HG03039 (cell line): ENCODE measurements around the gene PKNOX1.
A peak's percentile ranks its signal among the peaks of the same experiment; 100 is the strongest.
"Not testable (repeated sequence)": the region's sequence is repeated elsewhere in the genome, so short reads cannot be mapped to it uniquely, and the experiment has no call there.

Source experiments
- ATAC-seq: cut with Tn5 transposase; IDR thresholded peaks from one replicate; pipeline ENCODE4 v1.9.1; 2021; ENCODE audit warnings: mild to moderate bottlenecking, moderate library complexity; ENCODE audit not compliant: unreplicated experiment

Gene PKNOX1

GRCh38 chr21:42949094-42949755, 25.1 kb upstream of the PKNOX1 start:
- ATAC-seq: not testable (repeated sequence)

- not testable (repeated sequence) for ATAC-seq
Measured at GRCh38 chr21:42951193-42951592, 23.2 kb upstream of the PKNOX1 start.

GRCh38 chr21:42956824-42957630, 17.3 kb upstream of the PKNOX1 start:
- ATAC-seq: peak; percentile 100

GRCh38 chr21:42958122-42958521, 16.2 kb upstream of the PKNOX1 start:
- not testable (repeated sequence) for ATAC-seq

GRCh38 chr21:42959728-42960127, 14.6 kb upstream of the PKNOX1 start:
- ATAC-seq: no peak

GRCh38 chr21:42962380-42963007, 11.9 kb upstream of the PKNOX1 start:
- ATAC-seq: no peak

- no peak for ATAC-seq
Measured at GRCh38 chr21:42964086-42964485, 10.3 kb upstream of the PKNOX1 start.

GRCh38 chr21:42964546-42965210, 9.7 kb upstream of the PKNOX1 start:
- no peak for ATAC-seq

- ATAC-seq: no peak
Measured at GRCh38 chr21:42965211-42965560, 9.2 kb upstream of the PKNOX1 start.

GRCh38 chr21:42967616-42968015, 6.7 kb upstream of the PKNOX1 start:
- ATAC-seq: not testable (repeated sequence)

- ATAC-seq: no peak
Measured at GRCh38 chr21:42969193-42969600, 5.2 kb upstream of the PKNOX1 start.

- no peak for ATAC-seq
Measured at GRCh38 chr21:42970946-42971653, 3.3 kb upstream of the PKNOX1 start.

- ATAC-seq: no peak
Measured at GRCh38 chr21:42971897-42972275, 2.5 kb upstream of the PKNOX1 start.

- no peak for ATAC-seq
Measured at GRCh38 chr21:42973309-42973990, 912 bp upstream of the PKNOX1 start.

- ATAC-seq: peak; percentile 25
Measured at GRCh38 chr21:42974832-42975820, 764 bp downstream of the PKNOX1 start.

GRCh38 chr21:42975886-42976608, 1.7 kb downstream of the PKNOX1 start:
- no peak for ATAC-seq

- ATAC-seq: no peak
Measured at GRCh38 chr21:42980312-42981213, 6.2 kb downstream of the PKNOX1 start.

- no peak for ATAC-seq
Measured at GRCh38 chr21:42981214-42981523, 6.8 kb downstream of the PKNOX1 start.
